Ureter (tissue), 1 donor: ENCODE measurements around the gene ALDH3A1. TPM values are rescaled to one million over a fixed set of nuclear protein-coding genes. Genes with fewer than 3 reads are reported as not detected.
"Not testable (repeated sequence)": the region's sequence is repeated elsewhere in the genome, so short reads cannot be mapped to it uniquely, and the experiment has no call there.

Experiments
- DNase-seq: peaks from one replicate; pipeline ENCODE4 v3.0.0-alpha.2; 2020; ENCODE audit warnings: low spot score
- total RNA-seq: library from RNA; stranded (reverse); gene quantifications from one replicate; pipeline ENCODE4 v1.2.4, GENCODE V29; 2023
- donor health status: DM: yes; HTN: yes; CAD: no.

The ALDH3A1 gene
- 1.2 TPM for total RNA-seq

- DNase-seq, result no peak
Observed at GRCh38 chr17:19747829-19748806, at the start of gene ALDH3A1. TSS of gene ALDH3A1 (minus strand) at chr17:19748298. CDS start at chr17:19745129, 3,169 bp downstream.

DNA sequence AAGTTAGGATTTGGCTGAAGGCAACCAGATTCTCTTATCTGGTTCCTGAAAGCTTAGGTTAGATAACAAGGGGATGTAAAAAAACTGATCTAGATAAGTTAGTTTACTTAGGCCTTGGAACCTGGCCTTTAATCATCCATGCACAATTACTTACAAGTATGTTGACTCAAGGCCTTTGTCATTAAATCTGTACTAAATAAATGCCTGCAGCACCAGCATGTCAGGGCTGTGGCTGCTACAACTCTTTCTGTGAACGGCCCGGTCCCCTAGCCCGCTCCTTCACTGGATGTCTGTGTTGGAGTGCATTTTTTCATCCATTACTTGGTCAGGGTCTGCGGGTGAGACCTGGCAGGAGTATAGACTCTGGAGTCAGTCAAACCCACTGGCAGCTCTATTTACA is 48.4 kb upstream of the ALDH3A1 start:
- DNase-seq, result no peak

GRCh38 chr17:19791918-19792550 is 43.9 kb upstream of the ALDH3A1 start:
- DNase-seq, result no peak

DNA sequence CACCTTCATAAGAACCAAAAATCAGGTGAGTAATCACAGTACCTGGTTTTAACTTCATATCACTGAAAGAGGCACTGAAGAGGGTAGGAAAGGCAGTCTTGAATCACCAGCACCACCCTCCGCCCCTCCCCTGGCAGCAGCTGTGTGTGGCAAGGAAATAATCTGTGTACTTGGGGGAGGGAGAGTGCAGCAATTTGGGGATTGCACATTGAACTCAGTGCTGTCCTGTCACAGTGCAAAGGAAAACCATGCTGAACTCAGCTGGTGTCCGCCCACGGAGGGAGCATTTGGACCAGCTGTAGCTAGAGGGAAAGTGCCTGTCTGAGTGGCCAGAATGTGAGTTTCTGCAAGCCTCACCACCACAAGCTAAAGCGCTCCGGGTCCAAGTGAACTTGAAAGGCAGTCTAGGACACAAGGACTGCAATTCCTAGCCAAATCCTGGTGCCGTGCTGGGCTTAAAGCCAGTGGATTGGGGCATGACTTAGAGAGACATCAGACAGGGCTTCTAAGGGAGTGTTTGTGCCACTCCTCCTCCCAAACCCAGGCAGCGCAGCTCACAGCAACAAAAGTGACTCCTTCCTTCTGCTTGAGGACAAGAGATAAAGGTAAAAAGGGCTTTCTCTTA is 39.7 kb upstream of the ALDH3A1 start:
- DNase-seq, result no peak

DNA sequence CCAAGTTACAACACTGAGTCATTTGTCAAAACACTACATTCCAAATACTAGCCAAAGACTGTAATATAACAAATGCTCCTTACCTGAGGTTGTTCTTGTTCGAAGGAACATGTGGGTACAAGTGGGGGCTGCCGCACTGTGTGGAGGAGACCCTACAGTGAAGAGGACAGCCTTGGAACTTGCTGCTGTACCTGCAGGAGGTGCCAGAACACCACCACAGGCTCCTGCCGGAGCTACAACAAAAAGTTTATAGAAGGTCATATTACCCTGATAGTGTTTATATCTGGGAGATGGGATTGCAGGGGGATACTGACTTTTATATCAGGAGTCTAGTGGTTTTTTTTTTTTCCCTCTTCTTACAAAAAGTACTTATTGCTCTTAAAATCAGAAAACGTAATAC is 37.8 kb upstream of the ALDH3A1 start:
- no peak for DNase-seq

- DNase-seq, result no peak
Observed at GRCh38 chr17:19781488-19782458, 33.7 kb upstream of the ALDH3A1 start.

- no peak for DNase-seq
Observed at GRCh38 chr17:19780846-19781245, 32.7 kb upstream of the ALDH3A1 start.

DNA sequence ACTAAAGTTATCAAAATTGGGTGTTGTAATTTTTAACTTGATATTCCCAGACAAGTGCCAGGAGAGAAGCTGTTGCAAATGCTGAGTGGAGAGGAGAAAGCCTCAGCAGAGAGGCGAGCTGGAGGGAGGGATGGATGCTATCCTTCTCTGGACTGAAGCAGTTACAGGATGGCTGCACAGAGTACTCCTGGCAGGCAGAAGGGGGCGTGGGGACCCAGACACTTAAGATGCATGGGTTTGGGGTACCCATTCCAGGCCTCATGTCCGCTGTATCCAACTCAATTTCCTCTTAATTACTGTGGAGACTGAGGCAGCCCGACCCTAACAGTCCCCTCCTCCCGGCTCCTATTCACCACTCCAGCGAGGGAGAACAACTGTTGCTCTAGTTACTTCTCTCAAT is 25.4 kb upstream of the ALDH3A1 start:
- DNase-seq, result no peak

- no peak for DNase-seq
Observed at GRCh38 chr17:19771971-19772630, 24.0 kb upstream of the ALDH3A1 start.

DNA sequence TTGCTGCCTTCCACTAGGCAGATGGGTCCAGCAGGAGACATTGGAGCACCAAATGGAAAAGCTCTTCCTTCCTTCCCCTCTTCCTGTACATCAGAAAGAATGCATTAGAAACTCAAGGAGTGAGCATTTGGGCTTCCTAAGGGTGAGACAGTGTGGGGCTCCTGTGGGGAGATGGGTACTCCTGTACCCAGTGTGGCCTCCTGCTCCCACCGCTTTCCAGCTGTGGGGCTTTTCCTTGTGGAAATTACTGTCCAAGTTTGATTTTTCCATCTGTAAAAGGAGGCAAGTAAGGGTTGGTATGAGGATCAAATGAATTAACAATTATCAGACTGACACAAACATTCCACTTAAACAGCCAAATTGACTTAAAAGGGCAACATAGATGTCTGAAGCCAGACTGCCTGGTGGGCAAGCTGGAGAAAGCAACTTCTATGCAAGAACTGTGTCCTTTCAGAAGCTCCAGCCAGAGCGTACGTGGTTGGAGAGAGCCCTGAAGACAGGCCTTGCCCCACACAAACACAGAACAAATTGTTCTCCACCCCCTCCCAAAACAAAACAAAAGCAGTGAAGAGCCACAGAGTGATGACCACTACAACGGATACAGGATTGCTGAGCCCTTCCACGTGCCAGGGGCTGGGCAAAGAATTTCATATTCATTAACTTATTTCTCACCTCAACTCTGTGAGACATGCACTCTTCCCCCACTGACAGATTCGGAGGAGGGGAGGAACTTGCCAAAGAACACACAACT is 23.1 kb upstream of the ALDH3A1 start:
- DNase-seq, result no peak

DNA sequence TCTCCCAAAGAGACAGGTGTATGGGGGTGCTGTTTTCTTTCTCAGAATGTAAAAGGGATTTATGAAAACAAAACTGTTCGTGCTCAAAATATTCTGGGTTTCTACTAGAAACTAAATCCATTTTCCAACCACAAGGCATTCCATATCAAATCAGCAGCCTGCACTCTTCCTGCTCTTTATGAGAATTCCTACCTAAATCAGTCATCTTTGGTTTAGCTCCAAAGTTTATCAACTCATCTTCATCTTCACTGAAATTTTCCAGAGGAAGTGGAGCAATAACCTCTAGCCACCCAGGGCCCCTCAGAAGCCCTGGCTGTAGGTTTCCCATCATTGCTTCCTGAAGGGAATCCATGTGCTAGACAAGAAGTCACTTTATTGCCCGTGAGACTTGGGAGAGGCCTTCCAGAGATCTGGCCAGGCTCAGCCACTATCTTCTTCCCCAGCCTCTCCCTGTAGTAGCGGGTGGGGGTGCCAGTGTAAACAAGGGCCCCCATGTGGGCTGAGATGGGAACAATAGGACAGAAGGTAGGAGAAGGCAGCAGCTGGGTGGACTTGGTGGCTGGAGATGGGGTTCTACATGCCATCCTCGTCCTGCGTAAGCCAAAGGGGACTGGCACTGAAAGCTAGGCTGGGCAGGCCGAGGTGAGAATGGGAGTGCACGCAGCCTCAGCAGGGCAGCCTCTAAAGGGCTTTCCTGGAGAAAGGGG is 22.0 kb upstream of the ALDH3A1 start:
- no peak for DNase-seq

- DNase-seq, result no peak
Observed at GRCh38 chr17:19768046-19768782, 20.1 kb upstream of the ALDH3A1 start.

DNA sequence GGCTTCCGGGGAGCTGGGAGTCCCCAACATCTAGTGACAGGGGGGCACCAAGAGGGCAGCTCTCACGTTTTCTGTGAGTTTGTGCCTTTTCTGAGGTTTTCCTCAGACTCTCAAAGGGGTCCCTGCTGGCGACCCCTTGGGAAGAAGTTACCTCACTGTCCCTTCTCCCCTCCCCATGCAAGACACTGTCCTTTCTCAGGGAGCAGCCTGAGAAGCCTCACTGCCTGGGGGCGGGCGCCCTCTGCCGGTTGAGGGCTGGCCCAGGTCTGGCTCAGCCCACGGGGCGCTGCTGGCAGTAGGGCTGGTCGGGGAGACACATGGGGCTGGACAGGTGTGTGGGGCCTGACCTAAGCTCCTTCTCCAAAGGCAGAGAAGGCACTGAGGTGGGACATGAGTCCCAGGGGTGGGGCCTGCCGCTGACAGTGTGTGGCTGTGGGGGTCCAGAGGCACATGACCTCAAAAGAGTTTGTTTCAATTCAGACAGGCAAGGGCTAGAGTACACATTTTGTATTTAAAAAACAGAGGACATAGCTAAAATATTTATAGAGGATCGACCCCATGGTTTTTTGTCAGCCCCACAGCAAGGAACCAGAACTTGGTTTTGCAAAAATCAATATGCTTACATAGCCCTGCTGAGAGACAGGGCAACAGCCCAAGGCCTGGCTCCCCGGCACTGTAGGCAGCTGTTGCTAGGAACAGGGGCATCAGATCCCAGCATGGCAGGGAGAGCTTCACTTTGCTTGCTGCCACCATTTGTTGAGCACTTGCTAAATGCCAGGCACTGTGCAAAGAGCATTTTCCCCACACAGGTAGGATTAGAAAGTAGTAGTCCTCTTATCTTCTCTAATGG is 18.5 kb upstream of the ALDH3A1 start:
- peak; percentile 81 for DNase-seq

GRCh38 chr17:19766016-19766415 is 17.9 kb upstream of the ALDH3A1 start:
- peak; percentile 39 for DNase-seq

DNA sequence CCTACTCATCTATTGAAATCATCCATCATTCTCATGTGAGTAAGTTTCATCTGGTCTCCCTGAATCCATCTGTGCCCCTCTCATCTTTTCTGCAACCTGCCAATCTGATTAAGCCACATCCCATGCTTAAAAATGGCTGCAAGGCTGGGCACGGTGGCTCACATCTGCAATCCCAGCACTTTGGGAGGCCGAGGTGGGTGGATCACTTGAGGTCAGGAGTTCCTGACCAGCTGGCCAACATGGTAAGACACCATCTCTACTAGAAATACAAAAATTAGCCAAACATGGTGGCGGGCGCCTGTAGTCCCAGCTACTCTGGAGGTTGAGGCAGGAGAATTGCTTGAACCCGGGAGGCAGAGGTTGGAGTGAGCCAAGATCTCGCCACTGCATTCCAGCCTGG is 15.9 kb upstream of the ALDH3A1 start:
- not testable (repeated sequence) for DNase-seq

DNA sequence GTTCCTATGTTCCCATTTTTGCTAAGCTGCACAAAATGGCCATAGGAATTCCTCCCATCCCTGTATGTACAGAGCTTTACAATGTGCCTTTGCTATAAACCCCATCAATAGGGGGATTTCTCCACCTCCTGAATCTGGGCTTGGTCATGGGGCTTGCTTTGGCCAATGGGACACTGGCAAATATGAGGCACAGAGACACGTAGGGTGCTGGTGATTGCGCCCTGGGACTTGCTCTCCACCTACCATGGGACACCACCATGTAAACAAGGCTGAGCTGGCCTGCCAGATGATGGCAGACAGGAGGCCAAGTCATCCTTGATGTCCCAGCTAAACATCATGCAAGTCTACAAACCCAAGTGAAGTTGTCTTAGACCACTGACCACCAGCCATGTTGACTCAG is 15.3 kb upstream of the ALDH3A1 start:
- DNase-seq, result peak; percentile 29

DNA sequence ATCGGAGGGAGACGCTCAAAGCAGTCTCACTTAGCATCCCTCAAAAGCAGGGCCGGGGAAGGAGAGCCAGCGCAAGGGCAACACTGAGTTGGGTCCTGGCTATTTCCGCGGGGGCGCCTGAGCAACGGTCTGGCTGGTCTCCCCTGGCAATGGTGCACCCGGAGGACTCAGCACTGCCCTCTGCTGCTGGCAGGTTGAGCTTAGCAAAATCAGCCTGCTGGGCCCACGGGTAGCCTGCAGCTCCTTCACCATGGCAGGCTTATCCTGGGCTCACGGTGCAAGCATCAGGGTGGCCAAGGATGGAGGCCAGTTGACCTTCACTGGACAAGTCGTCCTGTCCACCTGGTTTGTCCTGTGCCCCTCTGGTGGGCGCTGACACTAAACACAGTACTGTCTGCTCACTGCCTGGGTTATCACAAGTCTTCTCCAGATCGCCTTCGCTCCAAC is 14.4 kb upstream of the ALDH3A1 start:
- DNase-seq, result peak; percentile 59

GRCh38 chr17:19760746-19761145 is 12.6 kb upstream of the ALDH3A1 start:
- no peak for DNase-seq
